Adrenal gland (tissue), 5 donors: Measurements from ENCODE around the gene RAB10.

Experiments
- CTCF ChIP-seq, 6 experiments: fragments of 450-650 bp in 4 of 6; fragments of 200-600 bp in 2 of 6; sonication (generic) in 1 of 6; IDR thresholded peaks; 1 replicate in 5 of 6; 2 replicates in 1 of 6; pipeline versions ENCODE4 v1.5.1 to v1.8.0; 2016 to 2021; ENCODE audit warnings: antibody characterized with exemption in 6 of 6, mild to moderate bottlenecking in 2 of 6, moderate library complexity in 1 of 6
- POLR2A ChIP-seq, 2 donors: fragments of 450-650 bp; IDR thresholded peaks; one replicate each; pipeline ENCODE4 v1.6.1; 2017; ENCODE audit warnings: antibody characterized with exemption in 2 of 2, mild to moderate bottlenecking in 2 of 2, moderate library complexity in 1 of 2
- donor health status: DM: no; HTN: no; CAD: no.

GRCh38 chr2:26043862-26044696 lies 10.2 kb downstream of the RAB10 start:
- TF ChIP-seq POLR2A (IDR thresholded peaks at IDR 0.05) = no peak
- no peak for TF ChIP-seq CTCF (IDR thresholded peaks at IDR 0.05)
